HFFc6 (cell line): ENCODE results near the gene NUDT16. TPM values are rescaled to one million over a fixed set of nuclear protein-coding genes. Genes with fewer than 3 reads are reported as not detected.
"Not testable (repeated sequence)": the region's sequence is repeated elsewhere in the genome, so short reads cannot be mapped to it uniquely, and the experiment has no call there.

Experiments used
- DNase-seq: peaks from one replicate; pipeline ENCODE4 v3.0.0-alpha.2; 2018
- H3K27ac Mint-ChIP-seq: 2 replicates; pipeline ENCODE4 v1.8.0; 2020; ENCODE audit warnings: mild to moderate bottlenecking, mixed read lengths
- H3K27me3 Mint-ChIP-seq: 2 replicates; pipeline ENCODE4 v1.8.0; 2021; ENCODE audit warnings: mild to moderate bottlenecking, moderate library complexity, mixed read lengths; ENCODE audit not compliant: insufficient read depth
- H3K36me3 Mint-ChIP-seq: 2 replicates; pipeline ENCODE4 v1.8.0; 2021; ENCODE audit warnings: low read depth, mixed read lengths
- H3K4me1 Mint-ChIP-seq: 2 replicates; pipeline ENCODE4 v1.8.0; 2020; ENCODE audit warnings: low read depth, mixed read lengths
- H3K4me3 Mint-ChIP-seq: 2 replicates; pipeline ENCODE4 v1.8.0; 2020; ENCODE audit warnings: mild to moderate bottlenecking, moderate library complexity, mixed read lengths
- H3K9me3 Mint-ChIP-seq: 2 replicates; pipeline ENCODE4 v1.8.0; 2020; ENCODE audit warnings: mild to moderate bottlenecking, mixed read lengths
- total RNA-seq, 6 experiments: library from RNA; stranded (reverse); fragmentation: NEBNext Ultra II Directional; extraction: Animal tissue kit (Norgen Biotek cat#: 25700); gene quantifications; 2 replicates in 1 of 6; 3 replicates in 5 of 6; pipeline ENCODE4 v1.2.3, GENCODE V29; 2021
- TF ChIP-seq, protein P1 (sequence below): fragments of 200-600 bp; sonication (generic); IDR thresholded peaks from 2 replicates; pipeline ENCODE4 v1.5.0; 2021; ENCODE audit warnings: antibody characterized with exemption, mild to moderate bottlenecking

NUDT16 gene
- total RNA-seq, 6 experiments from 2014 or later: 18.3 to 21.3 (median 19.7) TPM

DNA sequence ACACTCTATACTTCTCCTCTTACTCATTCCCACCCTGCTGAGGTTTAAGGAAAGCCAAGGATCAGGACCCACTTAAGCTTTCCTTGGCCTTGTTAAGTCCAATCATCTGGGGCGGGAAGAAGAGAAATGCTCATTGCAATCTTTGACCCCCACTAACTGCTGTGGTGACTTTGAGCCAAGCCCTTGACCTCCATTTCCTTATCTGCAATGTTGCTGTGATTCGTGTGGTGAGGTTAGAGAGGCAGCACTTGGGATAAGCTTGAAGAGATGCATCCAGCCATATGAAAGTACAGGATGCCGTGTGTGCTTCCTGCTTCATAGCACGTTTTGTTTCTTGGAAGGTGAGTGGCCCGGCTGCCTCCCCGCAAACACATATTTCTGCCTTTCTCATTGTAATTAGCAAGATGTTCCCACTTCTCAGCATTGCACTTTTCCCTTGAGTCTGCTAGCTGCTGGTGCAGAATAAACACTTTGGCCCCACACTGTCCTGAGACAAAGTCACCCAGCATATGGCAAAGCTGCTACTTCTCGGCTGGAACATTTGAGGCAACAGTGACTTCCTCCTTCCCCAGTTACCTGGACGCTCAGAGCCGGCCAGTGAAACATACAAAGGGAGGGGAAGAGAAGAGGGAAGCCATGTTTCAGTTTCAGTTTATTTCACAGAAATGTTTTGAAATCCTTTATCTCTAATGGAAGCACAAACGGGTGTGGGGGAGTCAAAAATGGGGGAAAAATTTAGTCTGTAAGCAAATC lies 10.5 kb upstream of the NUDT16 start:
- TF ChIP-seq, protein P1, sequence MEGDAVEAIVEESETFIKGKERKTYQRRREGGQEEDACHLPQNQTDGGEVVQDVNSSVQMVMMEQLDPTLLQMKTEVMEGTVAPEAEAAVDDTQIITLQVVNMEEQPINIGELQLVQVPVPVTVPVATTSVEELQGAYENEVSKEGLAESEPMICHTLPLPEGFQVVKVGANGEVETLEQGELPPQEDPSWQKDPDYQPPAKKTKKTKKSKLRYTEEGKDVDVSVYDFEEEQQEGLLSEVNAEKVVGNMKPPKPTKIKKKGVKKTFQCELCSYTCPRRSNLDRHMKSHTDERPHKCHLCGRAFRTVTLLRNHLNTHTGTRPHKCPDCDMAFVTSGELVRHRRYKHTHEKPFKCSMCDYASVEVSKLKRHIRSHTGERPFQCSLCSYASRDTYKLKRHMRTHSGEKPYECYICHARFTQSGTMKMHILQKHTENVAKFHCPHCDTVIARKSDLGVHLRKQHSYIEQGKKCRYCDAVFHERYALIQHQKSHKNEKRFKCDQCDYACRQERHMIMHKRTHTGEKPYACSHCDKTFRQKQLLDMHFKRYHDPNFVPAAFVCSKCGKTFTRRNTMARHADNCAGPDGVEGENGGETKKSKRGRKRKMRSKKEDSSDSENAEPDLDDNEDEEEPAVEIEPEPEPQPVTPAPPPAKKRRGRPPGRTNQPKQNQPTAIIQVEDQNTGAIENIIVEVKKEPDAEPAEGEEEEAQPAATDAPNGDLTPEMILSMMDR: no peak
- H3K27ac Mint-ChIP-seq: no peak overlapping the region
- H3K36me3 Mint-ChIP-seq: 0 out of 2 replicates have a peak, but pooled peaks cover 5% of the 10 kb centered on the region
- H3K4me3 Mint-ChIP-seq: no peak overlapping the region
- H3K27me3 Mint-ChIP-seq: no peaks in the 10 kb centered on the region; the same call in 1 of the 2 replicates
- no peaks in the 10 kb centered on the region for H3K4me1 Mint-ChIP-seq
- no peak for DNase-seq
- H3K9me3 Mint-ChIP-seq: no peaks in the 10 kb centered on the region

DNA sequence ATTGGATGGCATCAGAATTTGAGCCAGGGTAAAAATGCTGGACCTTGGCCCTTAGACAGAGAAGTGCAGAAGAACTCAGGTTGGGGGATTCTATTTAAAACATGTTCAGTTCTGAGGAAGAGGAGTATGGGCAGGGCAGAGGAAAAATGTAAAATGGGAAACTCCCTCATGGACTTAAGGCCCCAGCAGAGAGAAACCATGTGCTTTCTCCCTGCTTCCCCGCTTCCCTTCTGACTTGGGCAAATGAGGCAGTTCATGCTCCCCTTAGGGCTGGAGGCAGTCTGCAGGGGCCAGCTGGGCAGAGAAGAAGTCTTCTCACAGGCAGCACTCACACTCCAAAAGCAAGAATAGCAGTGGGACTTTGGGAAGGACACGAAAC lies 9.9 kb upstream of the NUDT16 start:
- Mint-ChIP-seq H3K27ac (no peak overlapping the region), H3K4me3 (no peak overlapping the region), H3K9me3 (no peaks in the 10 kb centered on the region), H3K27me3 (no peaks in the 10 kb centered on the region; the same call in 1 of the 2 replicates), H3K4me1 (no peaks in the 10 kb centered on the region), H3K36me3 (0 out of 2 replicates have a peak, but pooled peaks cover 5% of the 10 kb centered on the region)
- no peak for DNase-seq
- TF ChIP-seq, protein P1: no peak

DNA sequence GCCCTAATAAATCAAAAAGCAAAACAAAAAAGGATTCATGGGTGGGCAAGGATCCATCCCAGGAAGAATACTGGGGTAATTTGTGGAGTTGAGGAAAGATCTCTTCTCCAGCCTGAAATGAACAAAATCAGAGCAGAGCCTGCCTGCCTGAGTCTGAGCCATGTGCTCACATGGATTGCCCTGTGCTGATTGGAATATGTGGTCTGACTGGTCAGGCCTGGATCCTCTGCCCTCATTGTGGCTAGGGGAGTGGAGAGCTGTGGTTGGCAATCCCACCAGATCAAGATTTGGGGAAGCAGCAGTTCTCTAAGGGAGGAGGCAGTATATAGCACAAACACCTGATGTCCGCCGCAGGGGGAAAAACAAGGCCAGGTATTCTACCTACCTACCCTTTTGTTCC lies 6.8 kb upstream of the NUDT16 start:
- H3K4me1 Mint-ChIP-seq: peaks cover 8% of the 10 kb centered on the region
- no peak overlapping the region for H3K4me3 Mint-ChIP-seq
- 0 out of 2 replicates have a peak, but pooled peaks cover 5% of the 10 kb centered on the region for H3K36me3 Mint-ChIP-seq
- DNase-seq: no peak
- no peak overlapping the region for H3K27ac Mint-ChIP-seq
- no peaks in the 10 kb centered on the region for H3K27me3 Mint-ChIP-seq
- TF ChIP-seq, protein P1: no peak
- H3K9me3 Mint-ChIP-seq: no peaks in the 10 kb centered on the region

DNA sequence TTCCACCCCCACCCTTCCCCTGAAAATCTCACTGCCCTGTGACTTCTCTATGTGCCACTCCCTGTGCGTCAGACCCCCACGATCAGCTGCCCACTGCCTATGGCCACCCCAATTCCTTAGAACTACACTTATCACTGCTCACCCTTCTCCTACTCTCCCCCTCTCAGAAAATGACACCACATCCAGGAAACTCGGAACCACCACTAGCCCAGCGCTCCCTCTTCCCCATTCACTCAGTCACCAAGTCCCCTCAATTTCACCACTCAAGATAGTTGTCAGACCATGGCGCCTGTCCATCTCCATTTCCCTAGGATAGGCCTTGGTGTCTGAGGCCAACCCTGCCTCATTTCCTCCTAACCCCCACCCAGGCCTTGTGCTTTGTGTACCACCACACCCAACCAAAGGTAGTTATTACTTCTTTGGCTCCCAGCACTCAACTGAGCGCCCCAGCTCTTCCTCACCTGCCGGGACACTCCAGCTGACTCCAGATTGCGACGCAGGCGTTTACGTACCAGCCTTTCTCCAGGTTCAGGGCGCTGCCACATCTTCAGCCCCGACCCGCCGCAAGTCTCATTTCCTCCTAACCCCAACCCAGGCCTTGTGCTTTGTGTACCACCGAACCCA lies 641 bp upstream of the NUDT16 start:
- peaks cover 18% of the 10 kb centered on the region for H3K36me3 Mint-ChIP-seq
- H3K27ac Mint-ChIP-seq: peak overlapping the region; percentile 97
- peaks cover 25% of the 10 kb centered on the region for H3K4me1 Mint-ChIP-seq
- not testable (repeated sequence) for H3K27me3 Mint-ChIP-seq, DNase-seq, H3K9me3 Mint-ChIP-seq
- peak overlapping the region; percentile 99 for H3K4me3 Mint-ChIP-seq

DNA sequence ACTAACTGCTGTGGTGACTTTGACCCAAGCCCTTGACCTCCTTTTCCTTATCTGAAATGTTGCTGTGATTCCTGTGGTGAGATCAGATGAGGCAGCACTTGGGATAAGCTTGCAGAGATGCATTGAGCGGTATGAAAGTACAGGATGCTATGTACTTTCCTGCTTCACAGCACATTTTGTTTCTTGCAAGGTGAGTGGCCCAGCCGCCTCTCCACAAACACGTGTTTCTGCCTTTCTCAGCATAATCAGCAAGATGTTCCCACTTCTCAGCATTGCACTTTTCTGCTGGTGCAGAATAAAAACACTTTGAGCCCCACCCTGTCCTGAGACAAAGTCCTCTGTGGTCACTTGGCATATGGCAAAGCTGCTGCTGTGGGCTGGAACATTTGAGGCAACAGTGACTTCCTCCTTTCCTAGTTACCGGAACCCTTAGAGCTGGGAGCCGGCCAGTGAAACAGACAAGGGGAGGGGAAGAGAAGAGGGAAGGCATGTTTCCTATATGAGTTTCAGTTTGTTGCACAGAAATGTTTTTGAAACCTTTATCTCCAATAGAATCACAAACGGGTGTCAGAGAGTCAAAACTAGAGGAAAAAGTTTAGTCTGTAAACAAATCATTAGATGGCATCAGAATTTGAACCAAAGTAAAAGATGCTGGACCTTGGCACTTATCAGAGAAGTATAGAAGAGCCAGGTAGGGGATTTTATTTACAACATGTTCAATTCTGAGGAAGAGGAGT lies 5.0 kb downstream of the NUDT16 start:
- peaks cover 21% of the 10 kb centered on the region for H3K36me3 Mint-ChIP-seq
- H3K4me3 Mint-ChIP-seq: no peak overlapping the region
- no peak overlapping the region for H3K27ac Mint-ChIP-seq
- no peaks in the 10 kb centered on the region; the same call in 1 of the 2 replicates for H3K27me3 Mint-ChIP-seq
- TF ChIP-seq, protein P1: no peak
- no peak for DNase-seq
- H3K9me3 Mint-ChIP-seq: no peaks in the 10 kb centered on the region
- peaks cover 20% of the 10 kb centered on the region for H3K4me1 Mint-ChIP-seq
